Mammary epithelial cell (primary cell): ENCODE measurements around the gene NDUFAF8.

Experiments
- EZH2 ChIP-seq: IDR thresholded peaks from 2 replicates; pipeline ENCODE4 v1.6.1; 2012; ENCODE audit warnings: low read length, inconsistent platforms, borderline replicate concordance
- TF ChIP-seq, protein P1 (sequence below), 2 donors: IDR thresholded peaks in 1 of 2; conservative IDR thresholded peaks in 1 of 2; 2 replicates each; pipeline ENCODE4 v1.5.1; 2011 to 2012; ENCODE audit warnings: inconsistent platforms in 2 of 2, low read length in 2 of 2, mild to moderate bottlenecking in 2 of 2, control low read depth in 1 of 2, low read depth in 1 of 2; ENCODE audit not compliant: insufficient read depth in 1 of 2; ENCODE audit errors: extremely low read depth in 1 of 2

DNA sequence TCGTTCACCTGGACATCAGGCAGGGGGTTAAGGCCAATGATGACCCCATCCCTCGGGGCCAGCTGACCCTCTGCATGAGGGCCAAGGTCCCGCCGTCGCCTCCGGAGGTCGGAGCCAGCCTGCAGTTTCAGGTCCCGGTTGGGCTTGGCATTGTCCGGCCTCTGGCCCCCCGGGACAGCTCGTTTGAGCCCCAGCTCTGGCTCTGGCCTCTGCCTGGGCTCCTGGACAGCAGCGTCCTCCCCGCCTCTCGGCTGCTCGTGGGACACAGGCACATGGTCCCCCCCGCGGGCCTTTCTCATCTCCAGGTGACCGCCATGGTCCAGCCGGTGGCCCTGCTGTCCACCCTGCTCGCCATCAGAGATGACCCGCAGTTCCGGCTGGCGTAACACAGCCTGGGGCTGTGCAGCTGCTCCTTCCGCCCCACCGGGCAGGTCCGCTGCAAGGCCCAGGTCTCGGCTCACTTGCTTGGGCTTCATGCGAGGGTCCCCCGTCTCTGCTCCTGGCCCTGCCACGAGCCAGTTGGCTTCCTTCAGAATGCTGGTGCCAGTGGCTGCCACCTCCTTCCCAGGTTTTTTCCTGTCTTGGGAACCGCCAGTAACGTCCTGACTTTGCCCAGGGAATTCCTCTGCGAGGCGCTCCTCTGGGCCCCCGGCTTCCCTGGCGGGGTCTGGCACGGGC, 6.7 kb downstream of the NDUFAF8 start:
- TF ChIP-seq, protein P1, sequence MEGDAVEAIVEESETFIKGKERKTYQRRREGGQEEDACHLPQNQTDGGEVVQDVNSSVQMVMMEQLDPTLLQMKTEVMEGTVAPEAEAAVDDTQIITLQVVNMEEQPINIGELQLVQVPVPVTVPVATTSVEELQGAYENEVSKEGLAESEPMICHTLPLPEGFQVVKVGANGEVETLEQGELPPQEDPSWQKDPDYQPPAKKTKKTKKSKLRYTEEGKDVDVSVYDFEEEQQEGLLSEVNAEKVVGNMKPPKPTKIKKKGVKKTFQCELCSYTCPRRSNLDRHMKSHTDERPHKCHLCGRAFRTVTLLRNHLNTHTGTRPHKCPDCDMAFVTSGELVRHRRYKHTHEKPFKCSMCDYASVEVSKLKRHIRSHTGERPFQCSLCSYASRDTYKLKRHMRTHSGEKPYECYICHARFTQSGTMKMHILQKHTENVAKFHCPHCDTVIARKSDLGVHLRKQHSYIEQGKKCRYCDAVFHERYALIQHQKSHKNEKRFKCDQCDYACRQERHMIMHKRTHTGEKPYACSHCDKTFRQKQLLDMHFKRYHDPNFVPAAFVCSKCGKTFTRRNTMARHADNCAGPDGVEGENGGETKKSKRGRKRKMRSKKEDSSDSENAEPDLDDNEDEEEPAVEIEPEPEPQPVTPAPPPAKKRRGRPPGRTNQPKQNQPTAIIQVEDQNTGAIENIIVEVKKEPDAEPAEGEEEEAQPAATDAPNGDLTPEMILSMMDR (conservative IDR thresholded peaks at IDR 0.05 in 1 of 2, IDR thresholded peaks at IDR 0.05 in 1 of 2; ENCODE audit: extremely low read depth in 1 of 2, insufficient read depth in 1 of 2, low read depth in 1 of 2, low read length in 2 of 2): no peak
- TF ChIP-seq EZH2: no peak
